ENCODE measurements around the gene PID1. TPM values are rescaled to one million over a fixed set of nuclear protein-coding genes. Genes with fewer than 3 reads are reported as not detected.

PID1 gene
- total RNA-seq, 1 donor from 2014 or later = not detected

GRCh38 chr2:229054311-229054710, 216.8 kb downstream of the PID1 start:
- Mint-ChIP-seq H3K36me3 (ENCODE audit: unreplicated experiment) (no peaks in the 10 kb centered on the region), H3K9me3 (ENCODE audit: unreplicated experiment) (peaks cover 37% of the 10 kb centered on the region), H3K27ac (ENCODE audit: unreplicated experiment) (no peak overlapping the region), H3K4me1 (ENCODE audit: unreplicated experiment) (no peaks in the 10 kb centered on the region), H3K27me3 (ENCODE audit: unreplicated experiment) (no peaks in the 10 kb centered on the region), H3K4me3 (ENCODE audit: unreplicated experiment) (no peak overlapping the region)
- DNase-seq (ENCODE audit: extremely low spot score, unreplicated experiment) = no peak
- TF ChIP-seq CTCF (IDR thresholded peaks at IDR 0.05) = no peak

GRCh38 chr2:229051798-229052197, 219.3 kb downstream of the PID1 start:
- Mint-ChIP-seq H3K27ac (ENCODE audit: unreplicated experiment) (no peak overlapping the region), H3K4me1 (ENCODE audit: unreplicated experiment) (no peaks in the 10 kb centered on the region), H3K27me3 (ENCODE audit: unreplicated experiment) (no peaks in the 10 kb centered on the region), H3K4me3 (ENCODE audit: unreplicated experiment) (no peak overlapping the region), H3K36me3 (ENCODE audit: unreplicated experiment) (no peaks in the 10 kb centered on the region), H3K9me3 (ENCODE audit: unreplicated experiment) (peaks cover 38% of the 10 kb centered on the region)
- DNase-seq (ENCODE audit: extremely low spot score, unreplicated experiment) = no peak
- no peak for TF ChIP-seq CTCF (IDR thresholded peaks at IDR 0.05)

- H3K27me3 Mint-ChIP-seq (ENCODE audit: unreplicated experiment) = no peaks in the 10 kb centered on the region
- H3K9me3 Mint-ChIP-seq (ENCODE audit: unreplicated experiment) = peaks cover 34% of the 10 kb centered on the region
- DNase-seq (ENCODE audit: extremely low spot score, unreplicated experiment) = no peak
- TF ChIP-seq CTCF (IDR thresholded peaks at IDR 0.05) = no peak
- H3K4me3 Mint-ChIP-seq (ENCODE audit: unreplicated experiment) = no peak overlapping the region
- H3K4me1 Mint-ChIP-seq (ENCODE audit: unreplicated experiment) = no peaks in the 10 kb centered on the region
- H3K36me3 Mint-ChIP-seq (ENCODE audit: unreplicated experiment) = no peaks in the 10 kb centered on the region
- H3K27ac Mint-ChIP-seq (ENCODE audit: unreplicated experiment) = no peak overlapping the region
Measured at GRCh38 chr2:229050133-229050532, 221.0 kb downstream of the PID1 start.

- H3K36me3 Mint-ChIP-seq (ENCODE audit: unreplicated experiment) = no peaks in the 10 kb centered on the region
- no peak for DNase-seq (ENCODE audit: extremely low spot score, unreplicated experiment)
- H3K27ac Mint-ChIP-seq (ENCODE audit: unreplicated experiment) = no peak overlapping the region
- no peak for TF ChIP-seq CTCF (IDR thresholded peaks at IDR 0.05)
- H3K27me3 Mint-ChIP-seq (ENCODE audit: unreplicated experiment) = no peaks in the 10 kb centered on the region
- no peaks in the 10 kb centered on the region for H3K4me1 Mint-ChIP-seq (ENCODE audit: unreplicated experiment)
- H3K9me3 Mint-ChIP-seq (ENCODE audit: unreplicated experiment) = peaks cover 36% of the 10 kb centered on the region
- H3K4me3 Mint-ChIP-seq (ENCODE audit: unreplicated experiment) = no peak overlapping the region
Measured at GRCh38 chr2:229048134-229048533, 223.0 kb downstream of the PID1 start.

- no peaks in the 10 kb centered on the region for H3K27me3 Mint-ChIP-seq (ENCODE audit: unreplicated experiment)
- no peak for TF ChIP-seq CTCF (IDR thresholded peaks at IDR 0.05)
- no peak overlapping the region for H3K27ac Mint-ChIP-seq (ENCODE audit: unreplicated experiment)
- no peaks in the 10 kb centered on the region for H3K4me1 Mint-ChIP-seq (ENCODE audit: unreplicated experiment)
- no peak overlapping the region for H3K4me3 Mint-ChIP-seq (ENCODE audit: unreplicated experiment)
- DNase-seq (ENCODE audit: extremely low spot score, unreplicated experiment) = no peak
- no peaks in the 10 kb centered on the region for H3K36me3 Mint-ChIP-seq (ENCODE audit: unreplicated experiment)
- peaks cover 39% of the 10 kb centered on the region for H3K9me3 Mint-ChIP-seq (ENCODE audit: unreplicated experiment)
Measured at GRCh38 chr2:229045671-229046070, 225.4 kb downstream of the PID1 start.
